ENCODE data around the gene BUD31. TPM values are rescaled to one million over a fixed set of nuclear protein-coding genes. Genes with fewer than 3 reads are reported as not detected.

The BUD31 gene
- total RNA-seq, 2 experiments from 2014 or later, result 100 to 118 TPM

GRCh38 chr7:99420986-99421385, 12.2 kb downstream of the BUD31 start:
- no peak overlapping the region for H3K4me2 ChIP-seq (ENCODE audit: low read length)
- H2AFZ ChIP-seq (ENCODE audit: low read length), result no peak overlapping the region
- no peaks in the 10 kb centered on the region for H3K79me2 ChIP-seq (ENCODE audit: insufficient read depth, low read depth, low read length)
- no peak overlapping the region for H3K4me3 ChIP-seq (ENCODE audit: low read depth, low read length, poor library complexity, severe bottlenecking)
- H4K20me1 ChIP-seq (ENCODE audit: insufficient read depth, low read length), result no peaks in the 10 kb centered on the region
- intact Hi-C loops (cut with micrococcal nuclease; ENCODE audit: unreplicated experiment), result no loop called here
- H3K9me3 ChIP-seq (ENCODE audit: low read length), result no peaks in the 10 kb centered on the region
- TF ChIP-seq CTCF (conservative IDR thresholded peaks at IDR 0.05; ENCODE audit: low read length) (no peak), EZH2phosphoT487 (IDR thresholded peaks at IDR 0.05; ENCODE audit: borderline replicate concordance, low read depth, low read length) (no peak)
- BruUV-seq (replicated peaks), result no TSS peak
- POLR2A ChIA-PET, result interaction anchor here (1.2 to 1.3 kb wide), 2 partner anchors 11 to 13 kb away, joined by 3 to 4 read pairs; no protein-coding TSS in a partner anchor
- no peaks in the 10 kb centered on the region for H3K4me1 ChIP-seq (ENCODE audit: insufficient read depth, low read length, poor library complexity, severe bottlenecking)
- peaks cover 93% of the 10 kb centered on the region for H3K36me3 ChIP-seq (ENCODE audit: insufficient read depth, low read length)
- no peaks in the 10 kb centered on the region for H3K9me2 ChIP-seq (ENCODE audit: insufficient read depth, low read length)
- H3K27ac ChIP-seq (ENCODE audit: low read depth, low read length, poor library complexity, severe bottlenecking), result no peak overlapping the region
- CTCF ChIA-PET (ENCODE audit: unreplicated experiment), result no interaction called here
- no peak for DNase-seq (ENCODE audit: low spot score)

GRCh38 chr7:99422186-99422585, 13.4 kb downstream of the BUD31 start:
- no peak for TF ChIP-seq EZH2phosphoT487 (IDR thresholded peaks at IDR 0.05; ENCODE audit: borderline replicate concordance, low read depth, low read length)
- no peak for TF ChIP-seq CTCF (conservative IDR thresholded peaks at IDR 0.05; ENCODE audit: low read length)
- no peak overlapping the region for H2AFZ ChIP-seq (ENCODE audit: low read length)
- POLR2A ChIA-PET, result interaction anchor here (0.6 to 0.7 kb wide), 2 partner anchors 54 to 558 kb away, joined by 4 to 8 read pairs; no protein-coding TSS in a partner anchor
- no peaks in the 10 kb centered on the region for H3K9me3 ChIP-seq (ENCODE audit: low read length)
- no peaks in the 10 kb centered on the region for H3K79me2 ChIP-seq (ENCODE audit: insufficient read depth, low read depth, low read length)
- no TSS peak for BruUV-seq (replicated peaks)
- peaks cover 81% of the 10 kb centered on the region for H3K36me3 ChIP-seq (ENCODE audit: insufficient read depth, low read length)
- CTCF ChIA-PET (ENCODE audit: unreplicated experiment), result interaction anchor here (0.6 kb wide), 1 partner anchor 189 kb away, joined by 3 read pairs; no protein-coding TSS in a partner anchor
- no peak overlapping the region for H3K27ac ChIP-seq (ENCODE audit: low read depth, low read length, poor library complexity, severe bottlenecking)
- no peak for DNase-seq (ENCODE audit: low spot score)
- no peaks in the 10 kb centered on the region for H3K9me2 ChIP-seq (ENCODE audit: insufficient read depth, low read length)
- intact Hi-C loops (cut with micrococcal nuclease; ENCODE audit: unreplicated experiment), result no loop called here
- H3K4me2 ChIP-seq (ENCODE audit: low read length), result no peak overlapping the region
- no peak overlapping the region for H3K4me3 ChIP-seq (ENCODE audit: low read depth, low read length, poor library complexity, severe bottlenecking)
- no peaks in the 10 kb centered on the region for H4K20me1 ChIP-seq (ENCODE audit: insufficient read depth, low read length)
- H3K4me1 ChIP-seq (ENCODE audit: insufficient read depth, low read length, poor library complexity, severe bottlenecking), result no peaks in the 10 kb centered on the region

GRCh38 chr7:99422625-99423024, 13.9 kb downstream of the BUD31 start:
- TF ChIP-seq CTCF (conservative IDR thresholded peaks at IDR 0.05; ENCODE audit: low read length) (no peak), EZH2phosphoT487 (IDR thresholded peaks at IDR 0.05; ENCODE audit: borderline replicate concordance, low read depth, low read length) (no peak)
- no peak overlapping the region for H2AFZ ChIP-seq (ENCODE audit: low read length)
- no peak for DNase-seq (ENCODE audit: low spot score)
- BruUV-seq (replicated peaks), result no TSS peak
- ChIA-PET POLR2A (interaction anchor here (0.6 to 0.7 kb wide), 2 partner anchors 54 to 557 kb away, joined by 4 to 8 read pairs; no protein-coding TSS in a partner anchor), CTCF (ENCODE audit: unreplicated experiment) (interaction anchor here (0.6 kb wide), 1 partner anchor 189 kb away, joined by 3 read pairs; no protein-coding TSS in a partner anchor)
- peaks cover 76% of the 10 kb centered on the region for H3K36me3 ChIP-seq (ENCODE audit: insufficient read depth, low read length)
- intact Hi-C loops (cut with micrococcal nuclease; ENCODE audit: unreplicated experiment), result no loop called here
- H3K4me1 ChIP-seq (ENCODE audit: insufficient read depth, low read length, poor library complexity, severe bottlenecking), result no peaks in the 10 kb centered on the region
- H3K4me2 ChIP-seq (ENCODE audit: low read length), result no peak overlapping the region
- no peaks in the 10 kb centered on the region for H3K9me2 ChIP-seq (ENCODE audit: insufficient read depth, low read length)
- no peak overlapping the region for H3K27ac ChIP-seq (ENCODE audit: low read depth, low read length, poor library complexity, severe bottlenecking)
- no peak overlapping the region for H3K4me3 ChIP-seq (ENCODE audit: low read depth, low read length, poor library complexity, severe bottlenecking)
- no peaks in the 10 kb centered on the region for H3K79me2 ChIP-seq (ENCODE audit: insufficient read depth, low read depth, low read length)
- no peaks in the 10 kb centered on the region for H4K20me1 ChIP-seq (ENCODE audit: insufficient read depth, low read length)
- H3K9me3 ChIP-seq (ENCODE audit: low read length), result no peaks in the 10 kb centered on the region
